Mesenchymal stem cell (in vitro differentiated cells and primary cell): ENCODE results near the gene CFAP251.

Experiments used
- DNase-seq: peaks from one replicate; pipeline ENCODE4 v3.0.0-alpha.2; 2013
- H2AFZ ChIP-seq: one replicate; pipeline ENCODE4 v1.6.1; 2013; ENCODE audit warnings: low read depth, mild to moderate bottlenecking, control low read depth, inconsistent platforms, low read length, moderate library complexity
- H2AK5ac ChIP-seq: 2 replicates; pipeline ENCODE4 v1.6.1; 2013; ENCODE audit warnings: low read length, moderate library complexity, mild to moderate bottlenecking, inconsistent platforms; ENCODE audit not compliant: severe bottlenecking
- H2BK120ac ChIP-seq: one replicate; pipeline ENCODE4 v1.6.1; 2013; ENCODE audit warnings: low read depth, mild to moderate bottlenecking, inconsistent platforms, low read length, moderate library complexity
- H2BK12ac ChIP-seq, 2 experiments: one replicate each; pipeline ENCODE4 v1.6.1; 2013; ENCODE audit warnings: inconsistent platforms in 2 of 2, low read length in 2 of 2, mild to moderate bottlenecking in 2 of 2, moderate library complexity in 2 of 2, control low read depth in 1 of 2
- H2BK15ac ChIP-seq: one replicate; pipeline ENCODE4 v1.6.1; 2013; ENCODE audit warnings: mild to moderate bottlenecking, low read depth, inconsistent platforms; ENCODE audit not compliant: poor library complexity, severe bottlenecking
- H2BK5ac ChIP-seq: 2 replicates; pipeline ENCODE4 v1.6.1; 2013; ENCODE audit warnings: low read depth, mild to moderate bottlenecking, low read length, control low read depth, inconsistent platforms; ENCODE audit not compliant: poor library complexity, severe bottlenecking
- H3K14ac ChIP-seq, 2 experiments: one replicate each; pipeline ENCODE4 v1.6.1; 2013; ENCODE audit warnings: inconsistent platforms in 2 of 2, low read length in 2 of 2, control low read depth in 1 of 2, mild to moderate bottlenecking in 1 of 2, moderate library complexity in 1 of 2
- H3K18ac ChIP-seq, 2 experiments: one replicate each; pipeline ENCODE4 v1.6.1; 2013; ENCODE audit warnings: inconsistent platforms in 2 of 2, low read length in 2 of 2, control low read depth in 1 of 2, low read depth in 1 of 2, mild to moderate bottlenecking in 1 of 2
- H3K23ac ChIP-seq, 2 experiments: one replicate each; pipeline ENCODE4 v1.6.1; 2013; ENCODE audit warnings: inconsistent platforms in 2 of 2, low read length in 2 of 2, mild to moderate bottlenecking in 2 of 2, moderate library complexity in 2 of 2, control low read depth in 1 of 2
- H3K27ac ChIP-seq: 2 replicates; pipeline ENCODE4 v1.5.1; 2013; ENCODE audit warnings: mild to moderate bottlenecking, moderate library complexity, low read length, control low read depth, inconsistent platforms; ENCODE audit not compliant: poor library complexity, severe bottlenecking
- H3K27me3 ChIP-seq, 2 experiments: 2 replicates each; pipeline versions ENCODE4 v1.6.1 to v1.7.0; 2013; ENCODE audit warnings: low read length in 2 of 2, mild to moderate bottlenecking in 2 of 2, moderate library complexity in 2 of 2, control low read depth in 1 of 2, inconsistent platforms in 1 of 2; ENCODE audit not compliant: control insufficient read depth in 1 of 2, insufficient read depth in 1 of 2
- H3K36me3 ChIP-seq, 2 experiments: 2 replicates each; pipeline versions ENCODE4 v1.6.1 to v1.7.0; 2013; ENCODE audit warnings: low read length in 2 of 2, control low read depth in 1 of 2, inconsistent platforms in 1 of 2, low read depth in 1 of 2, mild to moderate bottlenecking in 1 of 2; ENCODE audit not compliant: insufficient read depth in 2 of 2, control insufficient read depth in 1 of 2
- H3K4ac ChIP-seq, 2 experiments: one replicate each; pipeline ENCODE4 v1.6.1; 2013; ENCODE audit warnings: inconsistent platforms in 2 of 2, low read length in 2 of 2, mild to moderate bottlenecking in 2 of 2, moderate library complexity in 2 of 2, control low read depth in 1 of 2, low read depth in 1 of 2
- H3K4me1 ChIP-seq: 2 replicates; pipeline ENCODE4 v1.6.1; 2013; ENCODE audit warnings: low read depth, low read length, control low read depth; ENCODE audit not compliant: control insufficient read depth, insufficient read depth
- H3K4me2 ChIP-seq: 2 replicates; pipeline ENCODE4 v1.6.1; 2013; ENCODE audit warnings: low read length, mild to moderate bottlenecking, inconsistent platforms; ENCODE audit not compliant: poor library complexity, severe bottlenecking
- H3K4me3 ChIP-seq, 2 experiments: 2 replicates each; pipeline versions ENCODE4 v1.5.1 to v1.7.0; 2013; ENCODE audit warnings: low read length in 2 of 2, mild to moderate bottlenecking in 2 of 2, control low read depth in 1 of 2, low read depth in 1 of 2; ENCODE audit not compliant: insufficient read depth in 1 of 2
- H3K79me1 ChIP-seq: replicated peaks from 2 replicates; pipeline ENCODE4 v1.6.1; 2013; ENCODE audit warnings: mild to moderate bottlenecking, control low read depth, low read length, inconsistent platforms; ENCODE audit not compliant: poor library complexity, severe bottlenecking
- H3K9ac ChIP-seq: 2 replicates; pipeline ENCODE4 v1.7.0; 2013; ENCODE audit warnings: mild to moderate bottlenecking, low read length, moderate library complexity
- H3K9me3 ChIP-seq: 2 replicates; pipeline ENCODE4 v1.7.0; 2013; ENCODE audit warnings: mild to moderate bottlenecking, low read length; ENCODE audit not compliant: control insufficient read depth
- H4K8ac ChIP-seq: one replicate; pipeline ENCODE4 v1.6.1; 2013; ENCODE audit warnings: inconsistent platforms, mild to moderate bottlenecking, low read length, moderate library complexity
- H4K91ac ChIP-seq: one replicate; pipeline ENCODE4 v1.6.1; 2013; ENCODE audit warnings: mild to moderate bottlenecking, low read length, inconsistent platforms
- WGBS: methylation state at CpG from one replicate; pipeline ENCODE4 v1.1.7; 2013; ENCODE audit warnings: mixed read lengths; 5-methylcytosine and 5-hydroxymethylcytosine counted together

Gene CFAP251

DNA sequence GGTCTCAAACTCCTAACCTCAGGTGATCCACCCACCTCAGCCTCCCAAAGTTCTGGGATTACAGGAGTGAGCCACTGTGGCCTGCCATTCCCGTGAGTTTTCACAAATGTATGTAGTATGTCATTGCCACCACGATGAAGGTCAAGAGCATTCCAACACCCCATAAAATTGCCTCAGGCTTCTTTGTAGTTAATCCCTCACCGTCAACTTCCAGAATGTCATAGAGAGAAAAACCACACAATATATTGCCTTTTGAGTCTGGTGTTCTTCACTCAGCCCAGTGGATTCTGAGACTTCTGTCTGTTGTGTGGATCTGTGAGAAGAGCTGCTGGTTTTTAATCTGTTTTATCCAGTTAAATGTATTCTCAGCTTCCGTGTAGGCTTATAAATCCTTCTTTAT, 12.6 kb upstream of the CFAP251 start:
- Histone ChIP-seq H3K18ac (no peak overlapping the region), H3K27me3 (no peaks in the 10 kb centered on the region), H4K91ac (no peak overlapping the region)

GRCh38 chr12:121908702-121909101, 9.7 kb upstream of the CFAP251 start:
- Histone ChIP-seq H4K91ac (no peak overlapping the region), H2AK5ac (no peak overlapping the region), H2BK15ac (no peak overlapping the region), H3K23ac (no peak overlapping the region), H3K4me2 (no peak overlapping the region), H2AFZ (no peak overlapping the region), H3K4ac (no peak overlapping the region), H3K36me3 (peaks cover 59 to 60% of the 10 kb centered on the region in 2 experiments), H2BK120ac (no peak overlapping the region), H3K14ac (no peak overlapping the region), H2BK12ac (no peak overlapping the region), H3K9ac (no peak overlapping the region), H3K4me1 (peaks cover 1% of the 10 kb centered on the region), H4K8ac (no peak overlapping the region), H3K27me3 (no peaks in the 10 kb centered on the region), H2BK5ac (no peak overlapping the region), H3K79me1 (peaks cover 22% of the 10 kb centered on the region), H3K27ac (no peak overlapping the region), H3K18ac (no peak overlapping the region), H3K4me3 (no peak overlapping the region), H3K9me3 (no peaks in the 10 kb centered on the region)
- 76% methylated on average over 2 of the region's 2 CpGs for WGBS
- no peak for DNase-seq

More for the DNA sequence above, 12.6 kb upstream of the CFAP251 start:
- Histone ChIP-seq H2BK12ac (no peak overlapping the region), H3K14ac (no peak overlapping the region), H3K4ac (no peak overlapping the region), H2BK5ac (no peak overlapping the region), H3K9me3 (no peaks in the 10 kb centered on the region), H2AFZ (no peak overlapping the region), H3K36me3 (peaks cover 63 to 72% of the 10 kb centered on the region in 2 experiments), H3K27ac (no peak overlapping the region), H3K4me1 (peaks cover 1% of the 10 kb centered on the region), H3K23ac (no peak overlapping the region), H2BK120ac (no peak overlapping the region), H3K4me3 (no peak overlapping the region), H2BK15ac (no peak overlapping the region), H2AK5ac (no peak overlapping the region), H3K79me1 (peaks cover 35% of the 10 kb centered on the region), H4K8ac (no peak overlapping the region), H3K9ac (peak overlapping the region; percentile 43), H3K4me2 (no peak overlapping the region)
- WGBS, result 80% methylated on average over 2 of the region's 4 CpGs
- no peak for DNase-seq

- H2BK5ac ChIP-seq, result no peak overlapping the region
- no peak overlapping the region for H3K14ac ChIP-seq
- peaks cover 16% of the 10 kb centered on the region for H3K79me1 ChIP-seq
- H3K4me3 ChIP-seq, result no peak overlapping the region
- no peak overlapping the region for H4K91ac ChIP-seq
- no peak overlapping the region for H2BK120ac ChIP-seq
- H2AFZ ChIP-seq, result no peak overlapping the region
- no peak overlapping the region for H2BK12ac ChIP-seq
- no peak for DNase-seq
- H3K9me3 ChIP-seq, result no peaks in the 10 kb centered on the region
- H3K27me3 ChIP-seq, result no peaks in the 10 kb centered on the region
- H3K4ac ChIP-seq, result no peak overlapping the region
- H3K4me1 ChIP-seq, result peaks cover 1% of the 10 kb centered on the region
- no peak overlapping the region for H3K4me2 ChIP-seq
- 98% methylated on average over 14 of the region's 14 CpGs for WGBS
- H3K36me3 ChIP-seq, result peaks cover 68 to 74% of the 10 kb centered on the region in 2 experiments
- H3K27ac ChIP-seq, result no peak overlapping the region
- H3K9ac ChIP-seq, result no peak overlapping the region
- no peak overlapping the region for H3K23ac ChIP-seq
- no peak overlapping the region for H2AK5ac ChIP-seq
- no peak overlapping the region for H3K18ac ChIP-seq
- H4K8ac ChIP-seq, result no peak overlapping the region
- no peak overlapping the region for H2BK15ac ChIP-seq
Measured at GRCh38 chr12:121911824-121912585, 6.4 kb upstream of the CFAP251 start.

GRCh38 chr12:121915841-121916321, 2.5 kb upstream of the CFAP251 start:
- Histone ChIP-seq H2BK5ac (no peak overlapping the region), H3K4ac (no peak overlapping the region), H3K4me2 (no peak overlapping the region), H2AK5ac (no peak overlapping the region), H3K18ac (no peak overlapping the region), H3K23ac (no peak overlapping the region), H3K9ac (peak overlapping the region; percentile 3), H4K91ac (no peak overlapping the region), H3K27me3 (no peaks in the 10 kb centered on the region), H3K9me3 (no peaks in the 10 kb centered on the region), H2BK15ac (no peak overlapping the region), H2BK12ac (no peak overlapping the region), H2BK120ac (no peak overlapping the region), H3K79me1 (peaks cover 6% of the 10 kb centered on the region), H3K27ac (no peak overlapping the region), H4K8ac (no peak overlapping the region), H3K4me3 (no peak overlapping the region), H3K14ac (no peak overlapping the region), H2AFZ (no peak overlapping the region), H3K4me1 (peaks cover 7% of the 10 kb centered on the region), H3K36me3 (peaks cover 52 to 68% of the 10 kb centered on the region in 2 experiments)
- 47% methylated on average over 5 of the region's 5 CpGs for WGBS
- DNase-seq, result peak; percentile 89
